Endothelial cell of umbilical vein (primary cell): ENCODE measurements around the gene RYR1. TPM values are rescaled to one million over a fixed set of nuclear protein-coding genes. Genes with fewer than 3 reads are reported as not detected.

Experiments used
- BruUV-seq: library from RNA; stranded (reverse); fragments of 400-500 nt; replicated peaks from 2 replicates; lab custom pipeline; 2021; lab: Mats Ljungman, UMichigan
- CTCF ChIA-PET: fragments of 300-600, 350-600 bp; sonication (Branson Sonifier 250); formaldehyde crosslinking; loops from one replicate; lab custom pipeline; 2021; ENCODE audit warnings: antibody characterized with exemption, inconsistent platforms; lab: Charles Lee
- POLR2A ChIA-PET: fragments of 300-600, 350-600 bp; sonication (Branson Sonifier 250); formaldehyde crosslinking; loops from one replicate; lab custom pipeline; 2021; ENCODE audit warnings: antibody characterized with exemption, inconsistent platforms; lab: Charles Lee
- DNase-seq: peaks from one replicate; pipeline ENCODE4 v3.0.0-alpha.2; 2011; ENCODE audit warnings: low read depth, low spot score
- FAIRE-seq: peaks from 2 replicates; lab custom pipeline; 2011; peaks lifted over from hg19 to GRCh38; lab: Jason Lieb, UNC
- H2AFZ ChIP-seq: 2 replicates; pipeline ENCODE4 v1.6.0; 2012; ENCODE audit warnings: low read depth, low read length, control low read depth, inconsistent platforms
- H3K27ac ChIP-seq: 2 replicates; pipeline ENCODE4 v1.5.1; 2011; ENCODE audit warnings: low read depth, mild to moderate bottlenecking, control low read depth, low read length, moderate library complexity; ENCODE audit not compliant: insufficient read depth
- H3K27me3 ChIP-seq, 2 experiments: 2 replicates each; pipeline versions ENCODE4 v1.6.0 to v1.6.1; 2011; ENCODE audit warnings: low read length in 2 of 2, mixed read lengths in 1 of 2; ENCODE audit not compliant: control insufficient read depth in 2 of 2, insufficient read depth in 2 of 2
- H3K36me3 ChIP-seq, 2 experiments: 2 replicates in 1 of 2; 3 replicates in 1 of 2; pipeline ENCODE4 v1.5.1; 2011; ENCODE audit warnings: low read length in 2 of 2, mild to moderate bottlenecking in 1 of 2, moderate library complexity in 1 of 2; ENCODE audit not compliant: control insufficient read depth in 2 of 2, insufficient read depth in 2 of 2; ENCODE audit errors: extremely low read depth in 1 of 2
- H3K4me1 ChIP-seq: 3 replicates; pipeline ENCODE4 v1.5.1; 2011; ENCODE audit warnings: mild to moderate bottlenecking, low read length; ENCODE audit not compliant: control insufficient read depth, insufficient read depth; ENCODE audit errors: extremely low read depth
- H3K4me2 ChIP-seq: 2 replicates; pipeline ENCODE4 v1.6.1; 2011; ENCODE audit warnings: low read length, control low read depth, mixed read lengths; ENCODE audit not compliant: insufficient read depth
- H3K4me3 ChIP-seq, 3 experiments: fragments of 200-600 bp in 1 of 3; sonication (generic), shearing (Covaris generic) in 1 of 3; replicated peaks in 1 of 3; 2 replicates each; pipeline ENCODE4 v1.5.1; 2011 to 2016; ENCODE audit warnings: control low read depth in 3 of 3, low read length in 3 of 3, mild to moderate bottlenecking in 2 of 3, inconsistent platforms in 1 of 3, low read depth in 1 of 3, moderate library complexity in 1 of 3; ENCODE audit not compliant: insufficient read depth in 1 of 3
- H3K79me2 ChIP-seq: 2 replicates; pipeline ENCODE4 v1.6.0; 2012; ENCODE audit warnings: low read length, inconsistent platforms; ENCODE audit not compliant: control insufficient read depth, insufficient read depth
- H3K9ac ChIP-seq: replicated peaks from 2 replicates; pipeline ENCODE3; 2011; ENCODE audit warnings: low read length, control low read depth; ENCODE audit not compliant: insufficient read depth; ENCODE audit errors: extremely low read depth
- H3K9me1 ChIP-seq: replicated peaks from 3 replicates; pipeline ENCODE4 v1.6.0; 2011; ENCODE audit warnings: mild to moderate bottlenecking, low read length; ENCODE audit not compliant: control insufficient read depth, insufficient read depth; ENCODE audit errors: extremely low read depth
- H3K9me3 ChIP-seq: replicated peaks from 2 replicates; pipeline ENCODE4 v1.5.1; 2012; ENCODE audit warnings: low read length, inconsistent platforms; ENCODE audit not compliant: control insufficient read depth, insufficient read depth
- H4K20me1 ChIP-seq: replicated peaks from 2 replicates; pipeline ENCODE3; 2011; ENCODE audit warnings: mild to moderate bottlenecking, low read length; ENCODE audit not compliant: control insufficient read depth, insufficient read depth; ENCODE audit errors: extremely low read depth
- EZH2 ChIP-seq: IDR thresholded peaks from 2 replicates; pipeline ENCODE4 v1.6.1; 2012; ENCODE audit warnings: borderline replicate concordance, low read depth, mild to moderate bottlenecking, moderate library complexity, low read length, inconsistent platforms; ENCODE audit not compliant: severe bottlenecking
- FOS ChIP-seq: IDR thresholded peaks from 2 replicates; pipeline ENCODE4 v1.6.1; 2011; ENCODE audit warnings: mild to moderate bottlenecking, low read length, moderate library complexity, borderline replicate concordance; ENCODE audit not compliant: insufficient read depth
- GATA2 ChIP-seq: IDR thresholded peaks from 2 replicates; pipeline ENCODE4 v1.7.0; 2011; ENCODE audit warnings: low read depth, mild to moderate bottlenecking, moderate library complexity, mixed read lengths, low read length; ENCODE audit not compliant: insufficient read length, insufficient read depth
- JUN ChIP-seq: IDR thresholded peaks from 2 replicates; pipeline ENCODE4 v1.6.1; 2011; ENCODE audit warnings: borderline replicate concordance, low read depth; ENCODE audit not compliant: insufficient read length, insufficient read depth
- MYC ChIP-seq: IDR thresholded peaks from one replicate; pipeline ENCODE4 v1.6.1; 2011; ENCODE audit warnings: mild to moderate bottlenecking, low read depth, low read length
- POLR2A ChIP-seq: IDR thresholded peaks from 2 replicates; pipeline ENCODE4 v1.6.1; 2012; ENCODE audit warnings: low read depth, mild to moderate bottlenecking, control low read depth, low read length
- POLR2AphosphoS5 ChIP-seq: IDR thresholded peaks from 2 replicates; pipeline ENCODE4 v1.6.1; 2012; ENCODE audit warnings: low read depth, mild to moderate bottlenecking, control low read depth, low read length, moderate library complexity; ENCODE audit not compliant: insufficient read depth
- dilution Hi-C: fragments of 300-500 bp; cut with MboI; formaldehyde crosslinking; loops from one replicate; pipeline ENCODE4 v1.15.0; 2019; ENCODE audit warnings: low sequenced_read_pairs; ENCODE audit not compliant: extremely low pct_ligation_motif_present
- intact Hi-C: fragments of 100-400 bp; cut with micrococcal nuclease; formaldehyde crosslinking; loops from one replicate; pipeline ENCODE4 v1.10.0; 2022
- polyA plus RNA-seq, 4 experiments: library from polyadenylated mRNA; depleted of rRNA in 3 of 4; stranded (reverse) in 3 of 4; unstranded in 1 of 4; fragments of >200 nt; gene quantifications; 2 replicates each; pipeline versions ENCODE4 v1.2.1 to v1.2.3, GENCODE V29; 2011 to 2012; ENCODE audit warnings: missing spikeins in 1 of 4
- total RNA-seq: library from RNA; stranded (reverse); gene quantifications from 2 replicates; pipeline ENCODE4 v1.2.3, GENCODE V29; 2021
- TF ChIP-seq, protein P1 (sequence below): IDR thresholded peaks from 2 replicates; pipeline ENCODE4 v1.6.1; 2011; ENCODE audit not compliant: insufficient read depth, insufficient read length
- TF ChIP-seq, protein P2 (sequence below), 2 donors: IDR thresholded peaks; 1 replicate in 1 of 2; 2 replicates in 1 of 2; pipeline ENCODE4 v1.5.1; 2011; ENCODE audit warnings: low read length in 2 of 2, mild to moderate bottlenecking in 2 of 2, moderate library complexity in 2 of 2, control low read depth in 1 of 2, inconsistent platforms in 1 of 2, low read depth in 1 of 2; ENCODE audit not compliant: insufficient read depth in 1 of 2; ENCODE audit errors: extremely low read depth in 1 of 2

RYR1 gene
- total and polyA plus RNA-seq, 2 donors (not counting 3 experiments of a cell fraction or from before 2014, with no cell fraction given) = under 0.01 to 0.02 TPM

DNA sequence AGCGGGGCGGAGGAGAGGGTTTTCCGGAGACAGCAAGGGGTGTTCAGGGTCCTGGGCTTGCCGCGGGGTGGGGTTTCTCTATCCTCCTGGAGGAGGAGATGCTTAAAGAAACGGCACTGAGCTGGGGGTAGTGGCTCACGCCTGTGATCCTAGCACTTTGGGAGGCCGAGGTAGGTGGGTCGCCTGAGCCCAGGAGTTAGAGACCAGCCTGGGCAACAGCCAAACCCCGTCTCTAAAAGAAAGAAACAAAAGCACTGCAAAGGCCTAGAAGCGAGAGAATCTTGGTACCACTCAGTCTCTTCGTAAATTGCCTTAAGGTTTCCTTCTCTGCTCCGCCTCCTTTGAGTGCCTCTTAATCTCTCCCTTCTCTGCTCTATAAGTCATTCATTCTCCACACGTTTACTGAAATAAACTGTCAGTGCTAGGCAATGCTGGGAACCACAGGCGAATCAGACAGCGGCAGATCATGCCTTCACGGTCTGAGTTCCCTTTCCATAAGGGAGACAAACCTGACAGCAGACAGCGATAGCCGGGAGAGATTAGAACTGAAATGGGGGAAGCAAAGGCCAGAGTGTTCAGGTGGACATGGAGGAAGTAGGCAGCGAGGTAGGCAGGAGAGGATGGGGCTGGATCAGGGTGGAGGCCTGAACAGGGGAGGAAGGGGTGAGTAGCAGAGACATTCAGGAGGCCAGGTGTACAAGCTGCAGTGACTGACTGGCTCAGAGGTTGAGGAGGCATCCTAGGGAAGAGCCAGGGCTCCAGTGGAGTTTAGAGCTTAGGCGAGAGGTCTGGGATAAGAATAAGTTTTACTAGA lies 186.1 kb downstream of the RYR1 start:
- no peak for TF ChIP-seq FOS
- TF ChIP-seq, protein P1, sequence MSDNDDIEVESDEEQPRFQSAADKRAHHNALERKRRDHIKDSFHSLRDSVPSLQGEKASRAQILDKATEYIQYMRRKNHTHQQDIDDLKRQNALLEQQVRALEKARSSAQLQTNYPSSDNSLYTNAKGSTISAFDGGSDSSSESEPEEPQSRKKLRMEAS = no peak
- TF ChIP-seq, protein P2, sequence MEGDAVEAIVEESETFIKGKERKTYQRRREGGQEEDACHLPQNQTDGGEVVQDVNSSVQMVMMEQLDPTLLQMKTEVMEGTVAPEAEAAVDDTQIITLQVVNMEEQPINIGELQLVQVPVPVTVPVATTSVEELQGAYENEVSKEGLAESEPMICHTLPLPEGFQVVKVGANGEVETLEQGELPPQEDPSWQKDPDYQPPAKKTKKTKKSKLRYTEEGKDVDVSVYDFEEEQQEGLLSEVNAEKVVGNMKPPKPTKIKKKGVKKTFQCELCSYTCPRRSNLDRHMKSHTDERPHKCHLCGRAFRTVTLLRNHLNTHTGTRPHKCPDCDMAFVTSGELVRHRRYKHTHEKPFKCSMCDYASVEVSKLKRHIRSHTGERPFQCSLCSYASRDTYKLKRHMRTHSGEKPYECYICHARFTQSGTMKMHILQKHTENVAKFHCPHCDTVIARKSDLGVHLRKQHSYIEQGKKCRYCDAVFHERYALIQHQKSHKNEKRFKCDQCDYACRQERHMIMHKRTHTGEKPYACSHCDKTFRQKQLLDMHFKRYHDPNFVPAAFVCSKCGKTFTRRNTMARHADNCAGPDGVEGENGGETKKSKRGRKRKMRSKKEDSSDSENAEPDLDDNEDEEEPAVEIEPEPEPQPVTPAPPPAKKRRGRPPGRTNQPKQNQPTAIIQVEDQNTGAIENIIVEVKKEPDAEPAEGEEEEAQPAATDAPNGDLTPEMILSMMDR (IDR thresholded peaks at IDR 0.05; ENCODE audit: extremely low read depth in 1 of 2, insufficient read depth in 1 of 2, low read depth in 1 of 2, low read length in 2 of 2) = no peak
- TF ChIP-seq GATA2 = no peak
- TF ChIP-seq POLR2A = no peak
- no peak for TF ChIP-seq EZH2
- no peak for TF ChIP-seq POLR2AphosphoS5
- TF ChIP-seq JUN = no peak
- no peak for TF ChIP-seq MYC
- Histone ChIP-seq H3K4me3 (peak overlapping the region; percentile 44 to 99 (median 73)), H3K4me2 (peak overlapping the region; percentile 95), H3K9me1 (no peaks in the 10 kb centered on the region), H3K9me3 (no peaks in the 10 kb centered on the region), H3K9ac (peak overlapping the region; percentile 85), H3K4me1 (peaks cover 14% of the 10 kb centered on the region), H3K27ac (peak overlapping the region; percentile 65), H3K36me3 (peaks cover 7 to 13% of the 10 kb centered on the region in 2 experiments), H2AFZ (peak overlapping the region; percentile 44), H3K27me3 (no peaks in the 10 kb centered on the region), H4K20me1 (no peaks in the 10 kb centered on the region), H3K79me2 (peaks cover 14% of the 10 kb centered on the region)
- ChIA-PET CTCF (interaction anchor here (0.7 to 3.6 kb wide), 9 partner anchors 14 to 311 kb away, joined by 3 to 23 read pairs (median 6); partner anchors contain the start of genes ACTN4, FAM98C, MRPS12 and SARS2), POLR2A (interaction anchor here (0.5 to 2.0 kb wide), 2 partner anchors 28 to 123 kb away, joined by 6 to 7 read pairs; partner anchors contain the start of gene ACTN4)
- FAIRE-seq (peak; percentile 37), DNase-seq (no peak)
- intact Hi-C loops = loop anchor here (2.0 kb wide), 2 partner anchors 75 to 355 kb away; partner anchors contain the start of gene FBXO17
- TSS peak; percentile 64 for BruUV-seq
- dilution Hi-C loops = no loop called here
